ENCODE results near the gene TPSD1.

The TPSD1 gene

GRCh38 chr16:1300664-1301476 is 45.0 kb downstream of the TPSD1 start:
- no peak overlapping the region for H3K4me3 ChIP-seq (ENCODE audit: low read length)
- TF ChIP-seq, protein P1, sequence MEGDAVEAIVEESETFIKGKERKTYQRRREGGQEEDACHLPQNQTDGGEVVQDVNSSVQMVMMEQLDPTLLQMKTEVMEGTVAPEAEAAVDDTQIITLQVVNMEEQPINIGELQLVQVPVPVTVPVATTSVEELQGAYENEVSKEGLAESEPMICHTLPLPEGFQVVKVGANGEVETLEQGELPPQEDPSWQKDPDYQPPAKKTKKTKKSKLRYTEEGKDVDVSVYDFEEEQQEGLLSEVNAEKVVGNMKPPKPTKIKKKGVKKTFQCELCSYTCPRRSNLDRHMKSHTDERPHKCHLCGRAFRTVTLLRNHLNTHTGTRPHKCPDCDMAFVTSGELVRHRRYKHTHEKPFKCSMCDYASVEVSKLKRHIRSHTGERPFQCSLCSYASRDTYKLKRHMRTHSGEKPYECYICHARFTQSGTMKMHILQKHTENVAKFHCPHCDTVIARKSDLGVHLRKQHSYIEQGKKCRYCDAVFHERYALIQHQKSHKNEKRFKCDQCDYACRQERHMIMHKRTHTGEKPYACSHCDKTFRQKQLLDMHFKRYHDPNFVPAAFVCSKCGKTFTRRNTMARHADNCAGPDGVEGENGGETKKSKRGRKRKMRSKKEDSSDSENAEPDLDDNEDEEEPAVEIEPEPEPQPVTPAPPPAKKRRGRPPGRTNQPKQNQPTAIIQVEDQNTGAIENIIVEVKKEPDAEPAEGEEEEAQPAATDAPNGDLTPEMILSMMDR (IDR thresholded peaks at IDR 0.05; ENCODE audit: insufficient read depth, low read depth, low read length, missing control alignments): peak; percentile 75
- peak; percentile 50 for DNase-seq (ENCODE audit: low read depth)

- DNase-seq (ENCODE audit: low read depth): no peak
- H3K4me3 ChIP-seq (ENCODE audit: low read length): no peak overlapping the region
- TF ChIP-seq, protein P1 (IDR thresholded peaks at IDR 0.05; ENCODE audit: insufficient read depth, low read depth, low read length, missing control alignments): no peak
Observed at GRCh38 chr16:1301562-1301961, 45.7 kb downstream of the TPSD1 start.

GRCh38 chr16:1305823-1306222 is 50.0 kb downstream of the TPSD1 start:
- no peak for DNase-seq (ENCODE audit: low read depth)
- no peak overlapping the region for H3K4me3 ChIP-seq (ENCODE audit: low read length)
- TF ChIP-seq, protein P1 (IDR thresholded peaks at IDR 0.05; ENCODE audit: insufficient read depth, low read depth, low read length, missing control alignments): no peak

- no peak for DNase-seq (ENCODE audit: low read depth)
- TF ChIP-seq, protein P1 (IDR thresholded peaks at IDR 0.05; ENCODE audit: insufficient read depth, low read depth, low read length, missing control alignments): no peak
- no peak overlapping the region for H3K4me3 ChIP-seq (ENCODE audit: low read length)
Observed at GRCh38 chr16:1306334-1306733, 50.5 kb downstream of the TPSD1 start.

- TF ChIP-seq, protein P1 (IDR thresholded peaks at IDR 0.05; ENCODE audit: insufficient read depth, low read depth, low read length, missing control alignments): no peak
- peak; percentile 60 for DNase-seq (ENCODE audit: low read depth)
- peak overlapping the region; percentile 67 for H3K4me3 ChIP-seq (ENCODE audit: low read length)
Observed at GRCh38 chr16:1308036-1308976, 52.4 kb downstream of the TPSD1 start.

Measured in epithelial cell of esophagus (primary cell).